B cell (primary cell): ENCODE data around the gene COQ10B. TPM values are rescaled to one million over a fixed set of nuclear protein-coding genes. Genes with fewer than 3 reads are reported as not detected.

Source experiments
- ATAC-seq: fragments of 200-7000 bp; cut with Tn5 transposase; one replicate; pipeline ENCODE4 v1.10.0; 2021; ENCODE audit warnings: low read depth, mild to moderate bottlenecking, moderate number of reproducible peaks, moderate library complexity
- CTCF ChIA-PET: fragments of 350-600 bp; sonication (Branson Sonifier 250); formaldehyde crosslinking; loops from one replicate; lab custom pipeline; 2021; ENCODE audit warnings: antibody characterized with exemption, inconsistent platforms; lab: Charles Lee
- POLR2A ChIA-PET: fragments of 350-600 bp; sonication (Branson Sonifier 250); formaldehyde crosslinking; loops from one replicate; lab custom pipeline; 2021; ENCODE audit warnings: antibody characterized with exemption; lab: Charles Lee
- DNase-seq: peaks from one replicate; pipeline ENCODE4 v3.0.0; 2013
- H2AFZ ChIP-seq: 2 replicates; pipeline ENCODE4 v1.6.1; 2012; ENCODE audit warnings: mild to moderate bottlenecking, low read depth, low read length; ENCODE audit not compliant: insufficient read depth, poor library complexity, severe bottlenecking
- H3K27ac ChIP-seq, 2 donors: 1 replicate in 1 of 2; 2 replicates in 1 of 2; pipeline ENCODE4 v1.5.1; 2012 to 2013; ENCODE audit warnings: low read length in 2 of 2, mild to moderate bottlenecking in 2 of 2, moderate library complexity in 1 of 2
- H3K27me3 ChIP-seq, 4 experiments: fragments of 200-600 bp in 1 of 4; sonication (generic) in 1 of 4; replicated peaks in 1 of 4; 1 replicate in 2 of 4; 2 replicates in 2 of 4; pipeline versions ENCODE4 v1.6.1 to v1.7.0; 2013 to 2016; ENCODE audit warnings: low read length in 3 of 4, mild to moderate bottlenecking in 2 of 4, mixed read lengths in 1 of 4, moderate library complexity in 1 of 4; ENCODE audit not compliant: insufficient read depth in 4 of 4, control insufficient read depth in 3 of 4; ENCODE audit errors: control extremely low read depth in 1 of 4
- H3K36me3 ChIP-seq, 2 experiments: replicated peaks in 1 of 2; 1 replicate in 1 of 2; 2 replicates in 1 of 2; pipeline versions ENCODE4 v1.6.1 to v1.7.1; 2013; ENCODE audit warnings: low read length in 1 of 2; ENCODE audit not compliant: insufficient read depth in 2 of 2, control insufficient read depth in 1 of 2; ENCODE audit errors: control extremely low read depth in 1 of 2, extremely low read depth in 1 of 2
- H3K4me1 ChIP-seq, 2 donors: fragments of 200-600 bp in 1 of 2; sonication (generic) in 1 of 2; 1 replicate in 1 of 2; 2 replicates in 1 of 2; pipeline versions ENCODE4 v1.5.1 to v1.6.1; 2013 to 2017; ENCODE audit warnings: low read length in 2 of 2; ENCODE audit not compliant: control insufficient read depth in 2 of 2, insufficient read depth in 2 of 2
- H3K4me2 ChIP-seq: replicated peaks from 2 replicates; pipeline ENCODE3; 2012; ENCODE audit warnings: mild to moderate bottlenecking, low read depth, low read length; ENCODE audit not compliant: poor library complexity, severe bottlenecking
- H3K4me3 ChIP-seq, 5 experiments: fragments of 200-600 bp in 1 of 5; sonication (generic) in 1 of 5; 1 replicate in 3 of 5; 2 replicates in 2 of 5; pipeline versions ENCODE4 v1.5.1 to v1.7.0; 2011 to 2016; ENCODE audit warnings: low read length in 4 of 5, mild to moderate bottlenecking in 4 of 5, low read depth in 2 of 5, control low read depth in 1 of 5, moderate library complexity in 1 of 5; ENCODE audit not compliant: insufficient read depth in 1 of 5; ENCODE audit errors: control extremely low read depth in 1 of 5, extremely low read depth in 1 of 5
- H3K79me2 ChIP-seq: fragments of 200-600 bp; sonication (generic); one replicate; pipeline ENCODE4 v1.6.0; 2016; ENCODE audit warnings: low read length; ENCODE audit not compliant: control insufficient read depth, insufficient read depth
- H3K9ac ChIP-seq: fragments of 200-600 bp; sonication (generic); 2 replicates; pipeline ENCODE4 v1.6.1; 2017; ENCODE audit warnings: mild to moderate bottlenecking, low read length, moderate library complexity
- H3K9me3 ChIP-seq, 3 donors: one replicate each; pipeline versions ENCODE4 v1.6.1 to v1.7.1; 2013; ENCODE audit warnings: low read length in 2 of 3; ENCODE audit not compliant: control insufficient read depth in 2 of 3, insufficient read depth in 1 of 3; ENCODE audit errors: control extremely low read depth in 1 of 3
- H4K20me1 ChIP-seq: 2 replicates; pipeline ENCODE4 v1.6.0; 2012; ENCODE audit warnings: mild to moderate bottlenecking, low read length; ENCODE audit not compliant: insufficient read depth, control insufficient read depth, poor library complexity, severe bottlenecking
- H3K27ac Mint-ChIP-seq: one replicate; pipeline ENCODE4 v1.8.0; 2021; ENCODE audit warnings: mixed read lengths
- H3K27me3 Mint-ChIP-seq: one replicate; pipeline ENCODE4 v1.8.0; 2021; ENCODE audit warnings: mixed read lengths
- H3K4me1 Mint-ChIP-seq: one replicate; pipeline ENCODE4 v1.8.0; 2021; ENCODE audit warnings: mixed read lengths
- H3K4me3 Mint-ChIP-seq: one replicate; pipeline ENCODE4 v1.8.0; 2021; ENCODE audit warnings: mixed read lengths
- H3K9me3 Mint-ChIP-seq: one replicate; pipeline ENCODE4 v1.8.0; 2022; ENCODE audit warnings: mixed read lengths; ENCODE audit not compliant: insufficient read depth
- CTCF ChIP-seq: fragments of 200-600 bp; IDR thresholded peaks from one replicate; pipeline ENCODE4 v1.8.0; 2022; ENCODE audit warnings: antibody characterized with exemption, mild to moderate bottlenecking
- EZH2 ChIP-seq: IDR thresholded peaks from 2 replicates; pipeline ENCODE4 v1.6.1; 2012; ENCODE audit warnings: borderline replicate concordance, low read depth, mild to moderate bottlenecking, moderate library complexity, low read length; ENCODE audit not compliant: insufficient read depth, poor library complexity, severe bottlenecking
- WGBS: methylation state at CpG from one replicate; pipeline ENCODE4 v1.1.5; 2013; ENCODE audit warnings: missing lambda C conversion rate; ENCODE audit not compliant: insufficient coverage; 5-methylcytosine and 5-hydroxymethylcytosine counted together
- intact Hi-C: fragments of 100-400 bp; cut with micrococcal nuclease; formaldehyde crosslinking; loops from one replicate; pipeline ENCODE4 v1.10.0; 2022
- polyA plus RNA-seq: library from polyadenylated mRNA; depleted of rRNA; stranded (reverse); fragments of >200 nt; gene quantifications from 2 replicates; pipeline ENCODE4 v1.2.3, GENCODE V29; 2012
- total RNA-seq, 2 donors: library from RNA; stranded (reverse); fragments of 120-200 nt in 1 of 2; gene quantifications; 1 replicate in 1 of 2; 2 replicates in 1 of 2; pipeline versions ENCODE4 v1.2.3 to v1.2.4, GENCODE V29; 2013 to 2022

Gene COQ10B
- total and polyA plus RNA-seq, 2 donors (not counting 1 experiment from before 2014, with no cell fraction given) = 5.8 to 29.1 TPM

- Histone ChIP-seq H4K20me1 (peaks cover 16% of the 10 kb centered on the region), H3K4me1 (peaks cover 37 to 38% of the 10 kb centered on the region in 2 donors), H3K4me2 (peak overlapping the region; percentile 93), H3K9ac (peak overlapping the region; percentile 79), H3K27ac (peak overlapping the region; percentile 85 to 90), H3K79me2 (peaks cover 66% of the 10 kb centered on the region), H2AFZ (peak overlapping the region; percentile 75), H3K9me3 (no peaks in the 10 kb centered on the region), H3K27me3 (no peaks in the 10 kb centered on the region), H3K4me3 (peak overlapping the region; percentile 54 to 86 (median 76)), H3K36me3 (peaks cover 4 to 45% of the 10 kb centered on the region in 2 experiments)
- Mint-ChIP-seq H3K27me3 (no peaks in the 10 kb centered on the region), H3K9me3 (no peaks in the 10 kb centered on the region), H3K27ac (peak overlapping the region; percentile 94), H3K4me3 (peak overlapping the region; percentile 98), H3K4me1 (peaks cover 53% of the 10 kb centered on the region)
- DNase-seq (peak; percentile 63), ATAC-seq (peak; percentile 0)
- under 1% methylated on average over 46 of the region's 46 CpGs for WGBS
- TF ChIP-seq EZH2 (no peak), CTCF (no peak)
- CTCF ChIA-PET = interaction anchor here (1.6 kb wide), 1 partner anchor 46 kb away, joined by 5 read pairs; the partner anchor contains the start of gene COQ10B
- intact Hi-C loops = loop anchor here (10.0 kb wide), 1 partner anchor 94 kb away; no protein-coding TSS in a partner anchor
- POLR2A ChIA-PET = interaction anchor here (0.6 to 4.5 kb wide), 8 partner anchors 8 to 340 kb away, joined by 3 to 62 read pairs (median 6); partner anchors contain the start of genes COQ10B, MARS2, MOB4 and SF3B1
These were observed 45.7 kb downstream of the COQ10B start for GRCh38 chr2:197498937-197499593.
